RKO (cell line): ENCODE data around the gene CHIT1.
A peak's percentile ranks its signal among the peaks of the same experiment; 100 is the strongest.
"Not testable (repeated sequence)": the region's sequence is repeated elsewhere in the genome, so short reads cannot be mapped to it uniquely, and the experiment has no call there.

Experiments used
- DNase-seq: peaks from one replicate; pipeline ENCODE4 v3.0.0-alpha.2; 2016; ENCODE audit warnings: low spot score

The CHIT1 gene

DNA sequence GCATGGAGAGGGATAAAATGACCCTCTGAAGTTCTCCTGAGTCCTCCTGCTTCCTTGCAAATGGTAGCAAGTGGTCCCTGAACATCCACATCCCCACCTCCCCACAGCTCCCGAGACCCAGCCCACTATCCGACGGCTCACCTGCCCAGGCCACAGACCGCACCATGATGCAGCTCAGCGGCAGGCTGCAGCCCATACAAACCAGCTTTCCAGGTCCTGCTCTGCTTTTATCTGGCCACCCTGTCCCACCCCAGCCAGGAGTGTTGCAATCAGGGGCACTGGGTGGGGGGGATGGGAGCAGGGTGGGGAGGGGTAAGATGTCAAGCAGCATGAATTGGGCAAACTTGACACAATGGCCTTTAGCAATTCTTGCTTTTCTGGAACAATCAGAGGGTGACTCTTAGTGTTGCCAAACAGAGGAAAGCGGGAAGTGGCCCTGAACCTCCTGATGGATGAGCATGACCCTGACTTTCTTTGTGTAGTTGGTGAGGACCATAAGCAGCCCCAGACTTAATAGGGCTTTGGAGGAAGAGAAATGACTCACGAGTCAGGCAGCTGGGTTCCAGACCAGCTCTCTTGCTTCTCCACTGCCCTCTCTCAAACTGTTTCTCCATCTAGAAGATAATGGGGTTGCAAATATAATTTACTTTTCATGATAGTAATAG, at the start of gene CHIT1:
TSS of gene CHIT1 (minus strand) at position 203 of the 665 bp plus-strand sequence. CDS start at position 166, 37 bp downstream.
- DNase-seq: no peak

DNA sequence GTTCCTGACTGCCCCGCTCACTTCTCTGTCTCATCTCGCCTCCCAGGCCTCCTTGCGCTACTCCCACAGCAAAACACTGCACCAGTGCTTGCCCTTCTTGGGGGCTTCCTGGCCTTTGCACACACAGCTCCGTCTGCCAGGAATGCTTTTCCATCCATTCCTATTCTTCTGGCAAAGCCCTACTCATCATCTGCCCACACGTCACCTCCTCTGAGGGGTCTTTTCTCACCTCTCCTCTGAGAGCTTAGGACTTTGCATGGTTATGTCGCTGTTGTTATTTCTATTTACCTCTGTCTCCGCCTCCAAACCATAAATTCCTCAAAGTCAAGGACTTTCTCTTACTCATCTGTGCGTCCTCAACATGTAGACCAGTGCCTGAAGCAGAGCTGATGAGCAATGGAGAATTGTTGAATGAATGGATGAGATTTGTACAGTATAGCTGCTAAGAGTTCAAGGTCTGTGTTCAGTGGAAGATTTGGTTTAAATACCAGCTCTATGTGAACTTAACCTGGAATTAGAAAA, 49.5 kb upstream of the CHIT1 start:
- no peak for DNase-seq

DNA sequence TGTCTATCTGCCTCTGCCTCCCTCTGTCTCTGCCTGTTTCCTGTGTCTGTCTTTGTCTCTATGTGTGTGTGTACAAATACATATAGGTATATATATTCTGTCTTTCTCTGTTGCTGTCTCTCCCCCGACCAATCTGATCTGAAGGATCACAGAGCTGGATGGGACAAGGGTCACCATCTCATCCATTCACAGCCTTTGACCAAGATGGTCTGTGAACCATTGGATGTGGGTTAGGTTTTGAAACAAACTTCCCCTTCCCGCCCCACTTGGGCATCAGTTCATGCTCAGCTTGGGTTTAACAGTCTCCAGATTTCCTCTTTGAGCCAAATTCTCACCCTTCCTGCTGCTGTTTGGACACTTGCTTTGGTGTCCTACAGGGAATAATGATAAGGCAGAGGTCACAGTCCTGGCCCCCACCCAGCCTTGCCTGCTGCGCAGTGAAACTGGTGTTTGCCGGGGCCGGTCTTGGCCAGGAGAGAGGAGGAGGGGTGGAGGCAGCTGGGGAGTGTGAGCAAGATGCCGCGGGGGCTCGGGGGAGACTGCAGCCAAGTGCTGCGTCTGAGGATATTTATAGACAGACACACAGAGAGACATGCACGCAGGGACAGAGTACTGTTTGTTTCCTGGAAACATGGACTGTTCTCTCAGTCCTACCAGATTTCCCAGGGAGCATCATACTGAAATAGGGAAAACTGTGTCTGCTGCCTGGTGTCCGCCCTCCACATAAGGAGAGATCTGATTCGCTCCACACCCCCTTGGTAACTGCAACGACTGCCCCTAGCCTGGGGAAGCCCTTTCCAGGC, 48.8 kb upstream of the CHIT1 start:
- no peak for DNase-seq

DNA sequence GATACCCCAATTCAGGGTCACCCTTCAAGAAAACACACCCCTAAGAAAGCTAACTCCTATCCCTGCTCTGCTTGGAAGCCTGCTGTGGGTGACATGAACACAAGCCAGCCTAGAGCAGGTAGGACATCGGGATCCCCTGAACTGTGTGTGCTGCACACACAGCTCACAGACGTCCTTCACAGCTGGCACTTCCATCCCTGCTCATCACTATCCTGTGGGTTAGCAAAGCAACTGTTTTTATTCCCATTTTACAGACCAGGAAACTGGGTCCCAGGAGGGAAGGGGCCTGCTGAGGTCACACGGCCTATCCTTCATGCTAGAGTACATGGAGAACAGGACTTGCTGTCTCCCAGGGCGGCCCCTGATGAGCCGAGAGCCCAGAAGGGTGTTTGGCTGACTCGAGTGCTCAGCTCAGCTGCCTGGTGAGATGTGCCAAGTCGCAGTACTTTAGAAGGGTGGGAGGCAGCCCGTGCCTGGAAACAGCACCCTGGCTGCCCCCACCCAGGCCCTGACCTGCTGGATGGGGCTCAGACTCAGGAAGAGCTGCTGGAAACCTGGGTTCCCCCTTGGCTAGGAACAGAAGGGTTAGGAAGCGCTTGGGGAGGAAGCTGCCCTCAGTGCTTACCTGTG, 47.6 kb upstream of the CHIT1 start:
- no peak for DNase-seq

DNA sequence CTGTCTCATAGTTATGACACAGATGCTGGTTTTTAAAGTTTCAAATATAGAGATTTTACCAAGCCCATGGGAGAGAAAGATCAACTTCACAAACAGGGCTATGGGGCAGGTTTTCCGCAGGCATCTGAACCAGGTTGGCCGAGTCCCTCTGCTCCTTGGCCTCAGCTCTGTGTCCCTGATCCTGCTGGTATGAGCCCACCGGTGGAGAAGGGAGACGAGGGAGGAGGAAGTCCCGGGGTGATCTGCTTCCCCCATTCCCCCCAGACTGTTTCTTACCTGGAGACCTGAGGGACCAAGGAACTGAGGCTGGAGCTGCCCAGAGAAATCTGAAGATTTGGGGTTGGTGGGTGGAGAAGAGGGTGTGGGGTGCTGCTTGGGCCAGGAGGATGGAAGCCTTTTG, 46.9 kb upstream of the CHIT1 start:
- DNase-seq: no peak

DNA sequence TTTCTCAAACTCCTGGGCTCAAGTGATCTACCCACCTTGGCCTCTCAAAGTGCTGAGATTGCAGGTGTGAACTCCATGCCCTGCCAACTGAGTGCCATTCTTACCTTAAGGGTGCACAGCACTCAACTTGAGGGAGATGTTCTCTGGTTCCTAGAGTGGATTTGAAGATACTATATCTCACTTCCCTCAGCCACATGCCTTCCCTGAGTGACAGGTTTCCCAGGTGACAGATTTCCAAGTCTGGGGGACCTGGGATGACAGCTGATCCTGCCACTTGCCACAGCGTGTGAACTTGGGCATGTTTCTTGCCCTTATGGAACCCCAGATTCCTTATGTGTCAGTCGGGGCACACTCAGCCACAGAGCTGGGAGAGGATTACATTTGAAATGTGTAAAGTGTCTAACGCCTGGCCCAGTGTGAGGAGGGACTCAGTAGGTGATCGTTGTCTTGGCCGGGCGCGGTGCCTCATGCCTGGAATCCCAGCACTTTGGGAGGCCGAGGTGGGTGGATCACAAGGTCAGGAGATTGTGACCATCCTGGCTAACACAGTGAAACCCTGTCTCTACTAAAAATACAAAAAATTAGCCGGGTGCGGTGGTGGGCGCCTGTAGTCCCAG, 46.3 kb upstream of the CHIT1 start:
- no peak for DNase-seq

DNA sequence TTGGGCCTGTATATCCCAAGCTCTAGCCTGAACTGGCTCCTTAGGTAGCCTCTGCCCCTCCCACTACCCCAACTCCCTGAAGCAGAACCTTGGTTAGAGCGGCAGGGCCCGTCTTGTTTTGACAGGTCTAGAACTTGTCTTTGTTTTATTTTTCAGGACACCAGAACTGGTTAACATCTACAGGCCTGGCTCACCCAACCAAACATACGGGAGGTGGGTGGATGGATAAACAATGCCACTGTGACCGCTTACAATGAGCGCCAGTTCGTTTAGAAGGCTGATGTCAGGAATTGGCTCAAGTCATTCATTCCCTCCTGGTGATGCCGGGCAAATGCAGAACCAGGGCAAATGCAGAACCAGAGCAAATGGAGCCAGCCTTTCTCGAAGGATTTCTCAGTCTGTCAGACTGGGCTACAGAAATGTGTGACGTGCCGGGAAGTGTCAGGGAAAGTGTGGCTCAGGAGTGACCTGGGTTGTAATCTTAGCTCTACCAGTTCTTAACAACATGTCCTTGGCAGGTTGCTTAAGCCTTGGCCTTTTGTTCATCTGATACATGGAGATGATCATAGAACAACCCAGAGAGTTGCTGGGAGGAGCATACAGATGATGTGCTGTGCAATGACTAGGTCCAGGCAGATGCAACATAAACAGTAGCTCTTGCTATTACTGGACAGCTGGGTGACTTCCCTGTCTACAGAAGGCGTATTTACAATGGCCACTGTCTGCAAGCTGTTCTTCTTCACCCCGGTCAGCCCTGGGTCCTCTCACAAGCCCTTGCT, 45.3 kb upstream of the CHIT1 start:
- no peak for DNase-seq

DNA sequence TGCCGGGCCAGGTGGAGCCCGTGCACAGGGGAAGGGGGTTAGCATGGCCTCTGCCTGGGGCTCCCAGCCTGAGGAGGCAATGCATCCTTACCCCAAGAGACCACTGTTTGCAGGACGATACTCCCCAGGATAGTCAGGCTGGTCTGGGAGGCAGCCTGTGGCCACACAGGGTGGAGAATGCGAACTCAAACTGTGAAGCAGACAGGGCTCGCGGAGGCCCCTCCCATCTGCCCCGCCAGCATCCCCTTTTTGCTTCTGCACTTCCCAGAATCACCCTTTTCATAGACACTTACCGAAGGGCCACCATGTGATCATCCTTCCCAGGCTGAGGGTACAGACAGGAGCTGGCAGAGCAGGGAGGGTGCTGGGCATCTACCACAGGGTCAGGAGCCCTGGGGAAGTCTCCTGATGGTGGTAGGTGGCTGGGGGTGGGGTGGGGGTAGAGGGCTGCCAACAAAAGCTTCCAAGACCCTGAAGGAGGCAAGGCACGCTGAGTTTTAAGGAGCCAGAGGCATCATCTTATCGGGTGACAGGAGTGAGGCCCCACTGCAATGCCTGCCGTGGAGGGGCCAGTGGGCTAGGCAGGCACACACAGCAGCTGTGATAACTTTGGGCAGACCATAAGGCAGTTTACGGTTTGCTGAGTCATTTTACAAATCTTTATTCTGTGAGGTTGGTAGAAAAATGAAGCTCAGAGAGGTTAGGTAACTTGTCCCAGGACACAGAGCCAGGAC, 44.6 kb upstream of the CHIT1 start:
- no peak for DNase-seq

DNA sequence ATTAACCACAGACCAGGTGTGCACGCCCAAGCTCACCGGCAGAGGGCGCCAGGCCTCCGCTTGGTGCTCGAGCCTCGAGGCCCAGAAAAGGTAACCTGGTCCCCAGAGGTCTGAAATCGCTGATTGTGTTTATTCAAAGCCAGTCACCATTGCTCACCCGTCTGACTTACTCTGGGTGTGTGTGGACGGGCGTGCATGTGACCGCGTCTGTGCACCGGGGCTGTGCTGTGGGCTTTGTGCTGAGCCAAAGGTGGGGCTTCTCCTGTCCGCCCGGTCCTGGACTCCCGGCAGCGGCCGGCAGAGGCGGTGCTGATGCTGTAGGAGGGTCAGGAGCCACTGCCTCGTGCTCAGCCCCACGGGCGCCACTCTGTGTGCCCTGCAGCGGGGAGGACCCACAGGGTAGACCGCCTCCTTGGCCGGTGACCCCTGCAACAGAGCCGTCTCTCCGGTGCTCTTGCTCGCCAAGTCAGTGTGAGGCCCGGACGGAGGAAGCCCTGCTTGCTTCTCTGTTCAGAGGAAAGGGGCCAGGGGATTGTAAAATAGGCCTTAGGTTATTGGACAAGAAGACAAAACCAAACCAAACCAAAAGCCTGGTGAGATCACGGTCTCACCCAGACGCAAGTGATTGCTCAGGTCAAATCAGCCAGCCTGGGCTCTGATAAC, 43.9 kb upstream of the CHIT1 start:
- DNase-seq: peak; percentile 79

DNA sequence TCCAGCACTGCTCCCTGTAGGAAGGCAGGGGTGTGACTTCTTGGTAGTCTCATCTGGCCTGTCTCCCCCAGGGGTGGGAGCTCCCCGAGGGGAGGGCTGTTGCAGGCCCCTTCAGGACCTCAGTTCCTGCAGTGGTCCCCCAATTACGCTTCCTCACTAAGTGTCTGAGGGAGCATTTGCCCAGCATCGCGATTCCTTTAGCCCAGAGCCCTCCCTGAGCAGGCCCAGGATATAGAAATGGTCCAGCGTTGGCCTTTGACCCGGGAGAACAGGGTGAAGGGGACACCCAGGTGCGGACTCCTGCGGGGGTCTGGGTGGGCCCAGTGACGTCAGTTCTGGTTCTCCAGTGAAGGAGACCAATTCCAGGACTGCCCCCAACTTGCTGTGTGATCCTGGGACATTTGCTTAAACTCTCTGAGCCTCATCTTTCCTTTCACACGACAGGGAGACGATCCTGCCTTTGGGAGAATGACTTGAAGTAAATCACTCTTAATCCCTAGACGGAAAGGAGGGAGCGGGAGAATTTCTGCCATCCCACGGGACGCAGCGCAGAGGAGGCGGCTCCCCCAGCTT, 43.2 kb upstream of the CHIT1 start:
- DNase-seq: no peak

DNA sequence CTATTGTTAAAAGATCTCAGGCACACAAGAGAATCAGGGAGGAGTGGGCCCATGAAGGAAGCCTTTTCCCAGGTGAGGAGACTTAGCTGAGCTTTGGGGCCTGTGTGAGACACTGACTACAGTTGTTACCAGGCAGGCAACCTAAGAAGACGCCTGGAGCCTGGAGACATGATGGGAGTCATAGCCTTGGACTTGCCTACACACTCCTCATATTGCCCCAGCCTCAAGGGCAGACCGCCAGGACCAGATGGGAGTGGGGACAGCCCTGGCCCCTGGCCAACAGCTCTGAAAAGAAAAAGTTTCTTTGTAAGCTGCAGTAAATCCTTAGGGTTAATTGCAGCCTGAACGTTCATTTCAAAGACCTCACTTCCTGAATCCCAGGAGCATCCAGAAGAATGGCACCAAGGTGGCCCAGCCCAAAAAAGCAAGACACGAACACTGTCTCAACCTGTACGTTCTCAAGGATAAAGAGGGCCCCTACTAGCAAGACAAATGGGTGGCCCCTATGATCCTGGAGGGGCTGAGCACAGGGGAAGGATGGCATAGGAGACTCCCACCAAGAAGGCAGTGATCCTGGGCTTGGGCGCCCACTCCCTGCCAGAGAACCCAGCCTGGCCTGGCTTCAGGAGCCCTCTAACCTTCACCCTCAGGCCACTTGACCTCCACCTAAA, 42.6 kb upstream of the CHIT1 start:
- no peak for DNase-seq

DNA sequence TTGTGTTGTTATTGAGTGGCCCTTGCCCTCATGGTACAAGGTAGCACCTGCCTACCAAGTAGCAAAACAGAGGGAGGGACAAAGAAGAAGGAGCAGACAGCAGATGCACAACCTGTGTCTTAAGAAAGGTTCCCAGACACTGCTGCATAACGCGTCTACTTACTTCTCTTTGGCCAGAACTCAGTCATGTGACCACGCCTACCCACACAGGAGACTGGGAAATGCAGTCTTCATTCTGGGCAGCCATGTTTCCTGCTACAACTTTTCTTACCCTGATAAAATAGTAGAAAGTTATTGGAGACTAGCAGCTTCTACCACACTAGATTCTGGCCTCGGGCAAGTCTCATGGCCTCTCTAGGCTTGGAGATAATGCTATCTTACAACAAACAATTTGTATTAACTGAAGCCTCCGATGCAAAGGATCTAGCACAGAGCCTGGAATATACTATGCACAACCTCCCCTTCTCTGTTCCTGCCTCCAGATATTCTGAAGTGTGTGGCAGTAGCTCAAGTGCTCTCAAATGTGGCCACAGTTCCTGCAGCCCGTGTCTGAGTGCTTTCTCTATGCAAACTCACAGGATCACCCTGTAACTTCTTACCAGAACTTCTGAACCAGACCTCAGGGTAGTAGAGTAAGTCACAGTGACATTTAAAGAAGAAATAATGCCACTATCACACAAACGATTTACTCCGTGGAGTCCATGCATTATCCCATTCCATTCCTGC, 41.7 kb upstream of the CHIT1 start:
- peak; percentile 25 for DNase-seq

DNA sequence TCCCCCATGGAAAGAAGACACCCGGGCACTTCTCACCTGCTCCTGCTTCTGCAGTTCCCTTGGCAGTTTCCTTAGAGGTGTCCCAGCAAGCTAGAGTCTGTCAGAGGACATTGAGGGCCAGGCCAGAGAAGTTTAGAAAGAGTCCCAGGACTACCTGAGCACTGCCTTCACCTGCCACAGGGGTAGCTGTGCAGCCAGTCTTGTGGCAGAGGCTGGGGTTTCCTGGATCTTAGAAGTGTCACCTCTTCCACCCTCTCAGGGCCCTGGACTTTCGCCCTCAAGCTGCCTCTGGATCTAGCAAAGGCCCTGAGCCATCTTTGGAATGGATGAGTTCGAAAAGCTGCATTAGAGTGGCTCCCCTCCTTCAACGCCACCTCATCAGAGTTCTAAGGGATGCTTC, 41.0 kb upstream of the CHIT1 start:
- no peak for DNase-seq

DNA sequence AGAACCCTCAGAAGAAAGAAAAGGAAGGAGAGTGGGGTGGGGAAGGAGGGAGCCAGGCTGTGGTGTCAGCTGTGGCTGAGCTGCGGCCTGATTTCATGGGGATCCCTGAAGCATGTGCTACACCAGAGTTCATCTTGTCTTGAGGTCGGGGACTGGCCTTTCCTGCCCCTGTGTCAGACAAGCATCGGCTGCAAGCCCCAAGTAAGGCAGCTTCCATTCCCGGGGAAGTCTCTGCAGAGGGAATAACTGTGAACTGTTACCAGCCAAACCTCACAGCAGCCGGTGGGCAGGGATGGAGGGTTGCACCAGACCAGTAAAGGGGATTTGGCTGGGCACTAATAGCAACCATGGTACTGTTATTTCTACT, 40.2 kb upstream of the CHIT1 start:
- no peak for DNase-seq

DNA sequence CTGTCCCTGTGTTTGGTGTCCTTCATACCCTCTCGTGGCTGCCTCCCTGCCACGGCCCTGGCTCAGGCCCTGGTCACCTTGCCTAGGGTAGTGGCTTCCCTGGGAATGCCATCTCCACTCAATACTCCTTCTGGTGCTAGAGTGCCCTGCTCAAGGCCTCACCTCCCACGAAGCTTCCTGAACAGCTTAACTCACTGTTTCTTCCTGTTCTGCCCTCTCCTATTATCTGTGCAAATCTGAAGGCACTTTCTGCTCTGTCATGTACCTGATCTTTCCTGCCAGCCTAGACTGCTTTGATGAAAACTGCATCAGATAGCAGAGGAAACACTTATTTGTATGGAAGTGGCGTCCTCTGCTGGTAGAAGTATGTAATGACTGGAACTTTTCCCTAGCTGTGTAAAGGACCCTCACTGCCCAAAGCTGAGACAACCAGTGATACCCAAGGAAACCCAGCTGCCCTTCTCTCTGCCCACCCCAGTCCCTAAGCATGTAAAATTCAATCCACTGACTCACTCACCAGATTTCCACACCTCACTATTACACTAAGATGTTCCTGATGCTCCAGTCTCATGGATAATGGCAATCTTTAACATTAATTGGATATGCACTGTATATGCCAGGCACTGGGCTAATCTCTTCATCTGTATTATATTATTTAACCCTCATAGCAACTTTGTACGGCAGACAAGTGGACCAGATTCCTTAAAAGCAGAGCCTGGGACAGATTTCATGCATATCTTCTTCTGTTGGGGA, 39.6 kb upstream of the CHIT1 start:
- peak; percentile 74 for DNase-seq

DNA sequence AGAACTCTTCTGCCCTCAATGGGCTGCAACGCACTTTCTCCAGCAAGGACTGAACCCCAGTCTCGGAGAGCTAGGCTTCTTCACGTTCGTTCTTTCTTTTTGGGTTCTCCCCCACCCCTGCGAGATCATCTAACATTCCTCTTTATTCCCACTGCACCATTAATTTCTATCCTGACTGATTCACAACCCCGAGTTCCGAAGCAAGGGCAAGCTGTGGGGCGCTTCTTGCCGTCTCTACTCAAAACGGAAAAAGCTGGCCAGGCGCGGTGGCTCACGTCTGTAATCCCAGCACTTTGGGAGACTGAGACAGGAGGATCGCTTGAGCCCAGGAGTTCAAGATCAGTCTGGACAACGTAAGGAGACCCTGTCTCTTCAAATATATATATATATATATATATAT, 38.4 kb upstream of the CHIT1 start:
- DNase-seq: no peak

DNA sequence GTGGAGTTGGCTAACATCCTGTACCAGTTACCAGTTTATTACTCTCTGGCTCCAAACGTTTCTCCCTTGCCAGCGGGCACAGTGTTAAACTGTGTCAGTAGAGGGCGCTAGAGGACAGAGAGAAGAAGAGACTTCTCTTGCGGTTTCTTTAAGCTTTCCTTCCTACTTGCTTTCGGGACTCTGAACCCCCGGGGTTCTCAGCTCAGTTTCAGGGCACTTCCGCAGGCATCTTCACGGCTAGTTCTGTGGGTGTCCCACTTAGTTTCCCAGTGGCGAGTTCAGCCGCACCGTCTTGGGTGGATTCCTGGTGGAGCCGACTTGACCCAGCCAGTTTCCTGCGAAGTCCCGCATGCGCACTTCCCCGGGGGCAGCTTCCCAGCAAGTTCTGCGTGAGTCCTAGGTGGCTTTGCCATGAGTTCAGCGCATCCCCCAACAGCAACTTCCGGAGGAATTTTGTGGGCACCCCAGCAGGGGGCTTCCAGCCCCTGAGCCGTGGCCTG, 37.9 kb upstream of the CHIT1 start:
- peak; percentile 82 for DNase-seq

DNA sequence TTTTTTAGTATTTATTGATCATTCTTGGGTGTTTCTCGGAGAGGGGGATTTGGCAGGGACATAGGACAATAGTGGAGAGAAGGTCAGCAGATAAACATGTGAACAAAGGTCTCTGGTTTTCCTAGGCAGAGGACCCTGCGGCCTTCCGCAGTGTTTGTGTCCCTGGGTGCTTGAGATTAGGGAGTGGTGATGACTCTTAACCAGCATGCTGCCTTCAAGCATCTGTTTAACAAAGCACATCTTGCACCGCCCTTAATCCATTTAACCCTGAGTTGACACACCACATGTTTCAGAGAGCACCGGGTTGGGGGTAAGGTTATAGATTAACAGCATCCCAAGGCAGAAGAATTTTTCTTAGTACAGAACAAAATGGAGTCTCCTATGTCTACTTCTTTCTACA, 36.7 kb upstream of the CHIT1 start:
- not testable (repeated sequence) for DNase-seq
